HG03095 (cell line): ENCODE measurements around the gene FMN1.

Source experiments
- ATAC-seq: cut with Tn5 transposase; IDR thresholded peaks from one replicate; pipeline ENCODE4 v1.9.1; 2021; ENCODE audit warnings: moderate library complexity; ENCODE audit not compliant: unreplicated experiment

Gene FMN1

DNA sequence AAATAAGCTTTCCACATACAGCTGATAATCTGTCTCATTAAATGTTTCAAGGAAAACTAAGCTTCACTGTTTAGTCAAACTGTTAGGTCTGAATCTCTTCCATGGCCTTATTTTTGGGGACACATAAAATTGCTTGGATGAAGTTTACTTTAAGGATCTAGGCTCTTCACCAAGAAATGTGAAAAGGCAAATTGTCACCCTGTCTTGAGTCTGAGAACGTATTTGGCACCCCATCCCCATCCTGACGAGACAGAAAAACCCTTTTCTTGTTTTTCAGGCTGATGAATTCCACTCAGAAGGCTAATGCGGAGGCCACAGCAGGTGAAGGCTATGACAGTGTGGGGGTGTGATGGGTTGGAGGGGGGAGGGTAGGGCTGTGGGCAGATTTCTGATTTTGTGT is 250.1 kb downstream of the FMN1 start:
- ATAC-seq = no peak

DNA sequence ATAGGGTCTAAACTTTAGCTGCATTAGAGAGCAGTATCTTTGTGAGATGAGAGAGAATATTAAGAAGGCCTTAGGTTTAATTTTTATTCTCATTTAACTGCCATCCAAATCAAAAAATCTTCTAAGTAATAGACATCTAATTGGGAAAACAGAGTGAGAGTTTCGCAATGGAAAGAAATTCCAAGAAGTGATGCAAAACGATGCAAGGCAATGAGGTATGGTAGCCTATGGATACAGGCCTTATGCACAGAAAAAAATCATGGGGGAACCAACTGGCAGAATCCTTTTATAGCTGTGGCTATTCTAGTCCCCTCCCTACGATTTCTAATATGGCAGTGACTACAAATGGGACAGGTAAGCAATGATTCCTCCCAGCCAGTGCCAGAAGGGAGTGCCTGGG is 250.8 kb downstream of the FMN1 start:
- ATAC-seq = no peak

DNA sequence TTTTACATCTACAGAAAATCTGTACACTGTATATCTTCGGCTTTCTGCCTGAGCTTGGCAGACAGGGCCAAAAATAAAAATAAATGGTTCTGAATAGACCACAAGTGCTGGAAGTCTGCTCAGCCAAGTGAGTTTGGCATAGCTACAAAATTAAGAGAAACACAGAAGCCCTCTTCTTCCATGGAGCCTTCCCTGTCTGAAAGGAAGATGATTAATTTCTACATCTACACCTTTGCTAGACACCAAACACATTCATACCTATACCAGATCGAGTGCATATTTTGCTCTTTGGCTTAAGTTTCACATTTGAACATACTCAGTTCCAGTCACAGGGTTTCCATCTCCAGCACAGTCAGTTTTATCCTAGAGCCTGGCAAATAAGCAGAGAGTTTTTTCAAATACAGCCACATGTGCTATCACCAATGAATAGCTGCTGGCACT is 252.1 kb downstream of the FMN1 start:
- ATAC-seq = no peak

DNA sequence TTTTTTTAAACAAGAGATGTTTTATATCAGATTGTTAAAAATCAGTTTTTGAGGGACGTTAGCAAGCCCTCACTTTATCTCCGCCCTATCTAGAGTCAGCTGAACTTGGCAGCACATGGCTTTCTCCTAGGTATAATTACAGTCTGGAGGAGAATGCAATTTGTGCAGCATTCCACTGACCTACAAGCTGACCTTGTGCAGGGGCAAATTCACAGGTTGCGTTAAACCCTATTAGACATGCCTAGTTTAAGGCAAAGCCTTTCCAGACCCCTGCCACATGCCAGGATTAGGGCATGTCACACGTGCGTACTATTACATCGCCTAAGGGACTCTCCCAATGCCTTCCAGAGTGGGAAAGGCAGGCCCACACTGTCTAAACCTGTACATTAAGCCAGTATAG is 252.7 kb downstream of the FMN1 start:
- no peak for ATAC-seq

DNA sequence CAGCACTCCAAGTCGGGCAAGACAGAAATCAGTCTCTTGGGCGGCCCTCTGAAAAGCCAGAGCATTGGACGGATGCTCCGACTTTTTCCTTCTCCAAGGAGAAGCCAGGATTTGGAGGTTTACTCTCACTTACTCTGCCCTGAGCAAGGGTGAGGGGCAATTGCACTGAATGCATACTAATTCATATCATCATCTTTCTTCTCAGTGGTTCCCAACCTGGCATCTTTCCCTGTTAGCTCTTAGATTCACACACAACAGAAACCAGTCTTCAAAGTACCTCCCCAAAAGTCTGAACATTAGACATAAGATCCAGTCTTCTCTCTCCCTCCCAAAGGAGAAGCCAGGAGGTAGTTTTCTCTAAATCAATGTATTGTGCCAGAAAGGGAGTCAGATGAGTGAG is 257.5 kb downstream of the FMN1 start:
- no peak for ATAC-seq

DNA sequence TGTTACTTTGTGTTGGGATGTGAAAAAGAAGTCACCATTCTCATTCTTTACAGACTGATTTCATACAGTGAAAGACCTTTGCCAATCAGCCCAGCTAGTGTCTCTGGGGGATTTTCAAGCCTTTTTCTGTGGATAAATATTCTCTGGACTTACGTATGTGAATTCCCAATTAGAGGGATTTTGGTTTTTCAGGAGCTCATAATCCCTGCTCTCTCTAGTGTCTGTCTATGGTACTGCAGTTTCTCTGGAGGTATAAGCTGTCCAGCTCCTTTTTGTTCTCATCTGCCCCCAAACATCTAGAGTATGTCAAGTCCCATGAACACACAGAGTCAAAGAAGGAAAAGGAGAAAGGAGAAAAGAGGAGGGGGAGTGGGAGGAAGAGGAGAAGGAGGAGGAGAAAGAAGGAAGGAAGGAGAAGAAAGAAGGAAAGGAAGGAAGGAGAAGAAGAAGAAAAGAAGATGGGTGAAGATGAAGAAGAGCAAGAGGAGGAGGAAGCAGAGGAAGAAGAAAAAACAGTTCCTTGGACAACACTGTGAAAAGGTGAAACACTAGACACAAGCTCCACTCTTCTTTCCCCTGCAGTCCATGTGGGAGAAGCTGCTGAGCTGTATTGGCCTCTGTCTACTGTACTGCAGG is 258.1 kb downstream of the FMN1 start:
- no peak for ATAC-seq

DNA sequence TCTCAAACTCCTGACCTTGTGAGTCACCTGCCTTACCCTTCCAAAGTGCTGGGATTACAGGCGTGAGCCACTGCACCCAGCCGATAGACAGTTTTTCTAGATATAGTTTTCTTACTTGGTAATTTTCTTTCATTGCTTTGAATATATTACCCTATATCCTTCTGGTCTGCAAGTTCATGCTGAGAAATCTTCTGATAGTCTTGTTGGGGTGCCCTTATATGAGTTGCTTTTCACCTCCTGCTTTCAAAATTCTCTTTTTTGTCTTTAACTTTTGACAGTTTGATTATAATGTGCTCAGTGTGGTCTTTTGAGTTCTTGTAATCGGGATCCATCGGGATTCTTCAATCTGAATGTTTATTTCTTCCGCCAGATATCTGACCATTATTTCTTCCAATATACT is 259.4 kb downstream of the FMN1 start:
- no peak for ATAC-seq

DNA sequence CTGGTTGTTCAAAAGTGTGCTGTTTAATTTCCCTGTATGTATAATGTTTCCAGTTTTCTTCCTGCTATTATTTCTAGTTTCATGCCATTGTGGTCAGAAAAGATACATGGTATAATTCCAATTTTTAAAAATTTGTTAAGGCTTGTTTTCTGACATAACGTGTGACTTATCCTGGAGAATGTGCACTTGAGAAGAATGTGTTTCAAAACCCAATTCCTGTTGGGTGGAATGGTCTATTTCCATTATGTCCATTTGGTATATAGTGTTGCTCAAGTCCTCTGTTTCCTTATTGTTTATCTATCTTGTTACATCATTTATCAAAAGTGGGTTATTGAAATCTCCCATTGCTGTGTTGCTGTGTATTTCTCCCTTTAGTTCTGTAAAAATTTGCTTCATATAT is 261.3 kb downstream of the FMN1 start:
- no peak for ATAC-seq

DNA sequence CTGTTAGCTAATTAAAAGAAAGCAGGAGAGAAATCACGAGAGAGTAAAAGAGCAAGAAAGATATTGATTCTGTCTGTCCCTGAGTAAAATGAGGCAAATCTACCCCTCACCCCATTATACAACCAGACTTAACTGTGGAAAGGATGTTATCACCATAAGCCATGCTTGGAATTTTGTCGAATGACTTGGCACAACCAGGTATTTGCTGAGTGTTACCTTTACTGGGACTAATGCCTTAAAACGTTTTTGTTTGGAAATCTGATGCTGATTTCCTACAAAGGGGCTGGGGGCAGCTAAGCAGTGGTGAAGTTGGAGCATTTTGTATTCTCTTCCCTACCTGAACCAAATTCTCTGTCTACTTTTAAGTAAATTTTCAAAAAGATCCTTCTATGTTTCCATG is 265.6 kb downstream of the FMN1 start:
- ATAC-seq = no peak

DNA sequence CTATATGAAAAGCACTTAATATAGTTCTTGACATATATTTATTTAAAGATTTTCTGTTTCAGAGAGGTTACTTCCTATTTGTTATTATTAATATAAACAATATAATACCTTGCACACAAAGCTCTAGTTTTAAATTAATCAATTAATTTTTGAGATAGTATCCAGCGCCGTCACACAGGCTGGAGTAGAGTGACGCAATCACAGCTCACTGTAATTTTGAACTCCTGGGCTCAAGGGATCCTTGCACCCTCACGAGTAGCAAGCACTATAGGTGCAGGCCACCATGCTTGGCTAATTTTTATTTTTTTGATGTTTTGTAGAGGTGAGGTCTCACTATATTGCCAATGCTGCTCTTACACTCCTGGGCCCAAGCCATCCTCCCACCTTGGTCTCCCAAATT is 267.4 kb downstream of the FMN1 start:
- no peak for ATAC-seq

DNA sequence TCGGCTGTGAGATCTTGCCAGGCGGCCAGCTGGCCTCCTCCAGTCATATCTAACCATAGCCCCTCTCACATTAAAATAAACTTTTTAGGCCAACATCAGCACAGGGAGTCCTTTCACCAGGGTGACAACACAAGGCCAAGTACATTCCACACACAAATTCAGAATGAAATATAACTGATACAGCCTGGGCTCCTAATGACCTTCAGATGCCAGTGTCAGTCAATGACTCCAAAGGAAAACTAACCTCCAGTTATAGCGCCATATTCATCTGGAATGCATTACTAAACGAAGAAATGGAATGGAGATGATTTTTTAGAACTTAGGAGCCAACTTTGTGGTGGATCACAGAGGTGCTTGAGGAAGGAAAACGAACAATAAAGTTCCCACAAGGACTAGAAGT is 271.3 kb downstream of the FMN1 start:
- ATAC-seq = no peak

DNA sequence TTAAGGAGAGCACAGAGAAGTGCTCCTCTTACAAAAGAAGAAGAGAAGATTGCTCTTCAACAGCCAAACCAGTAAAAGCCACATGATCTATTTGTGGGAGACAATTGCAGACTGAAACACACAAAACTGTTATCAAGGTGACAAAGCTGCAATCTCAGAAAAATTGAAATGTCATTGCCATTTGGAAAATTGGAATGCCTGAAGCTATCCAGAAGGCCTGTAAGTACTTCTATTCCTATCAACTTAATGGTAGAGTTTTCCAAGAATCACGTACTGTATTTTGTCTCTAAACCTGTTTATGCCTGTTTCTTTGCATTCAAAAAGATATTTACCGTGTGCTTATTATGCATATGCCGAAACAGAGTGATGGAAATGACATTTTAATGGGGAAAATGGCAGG is 272.0 kb downstream of the FMN1 start:
- no peak for ATAC-seq

DNA sequence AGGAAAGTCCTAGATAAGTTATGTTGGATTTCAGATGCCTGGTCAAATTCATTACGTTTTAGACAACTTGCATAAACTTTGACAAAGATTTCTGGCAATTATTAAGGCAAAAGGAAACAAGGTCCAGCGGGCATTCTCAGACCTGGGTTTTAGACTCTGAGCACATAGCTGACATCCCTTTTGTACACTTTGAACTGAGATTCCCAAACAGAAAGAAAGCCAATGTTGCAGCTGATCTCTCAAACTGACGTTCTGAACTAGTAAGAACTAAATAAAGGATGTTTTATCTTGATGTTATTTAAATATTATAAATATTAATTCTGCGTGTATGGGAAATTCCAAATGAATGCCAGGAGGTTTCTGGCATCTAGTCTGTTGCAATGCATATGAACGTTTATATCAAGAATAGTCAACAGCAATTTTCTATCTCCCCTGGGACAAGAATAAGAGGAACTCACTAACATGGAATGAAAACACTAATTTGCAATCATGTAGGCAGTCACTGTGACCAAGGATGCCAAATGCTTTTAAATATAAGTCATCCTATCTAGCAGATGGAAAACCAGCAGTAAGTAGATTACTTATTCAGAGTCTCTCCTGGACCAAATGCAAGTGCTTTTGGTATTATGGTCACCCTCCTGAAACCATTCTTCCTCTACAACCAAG is 274.6 kb downstream of the FMN1 start:
- no peak for ATAC-seq

DNA sequence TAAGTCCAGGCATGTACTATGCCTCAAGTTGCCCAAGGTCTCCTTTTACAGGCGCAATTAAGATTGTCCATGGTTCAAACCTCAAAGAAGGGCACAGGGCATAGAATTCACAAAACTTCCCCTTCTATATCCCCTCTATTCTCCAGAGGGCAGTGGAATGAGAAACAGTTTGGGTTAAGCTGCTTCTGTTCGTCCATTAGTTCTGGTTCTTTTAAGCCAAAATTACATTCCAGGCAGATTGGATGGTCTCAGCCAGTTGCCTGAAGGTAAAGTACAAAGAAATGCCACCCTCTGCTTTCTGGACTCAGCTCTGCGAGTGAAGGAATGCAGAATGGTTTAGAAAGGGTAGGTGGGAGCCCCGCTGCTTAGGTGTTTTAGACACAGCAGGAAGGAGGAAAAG is 276.0 kb downstream of the FMN1 start:
- ATAC-seq = no peak

DNA sequence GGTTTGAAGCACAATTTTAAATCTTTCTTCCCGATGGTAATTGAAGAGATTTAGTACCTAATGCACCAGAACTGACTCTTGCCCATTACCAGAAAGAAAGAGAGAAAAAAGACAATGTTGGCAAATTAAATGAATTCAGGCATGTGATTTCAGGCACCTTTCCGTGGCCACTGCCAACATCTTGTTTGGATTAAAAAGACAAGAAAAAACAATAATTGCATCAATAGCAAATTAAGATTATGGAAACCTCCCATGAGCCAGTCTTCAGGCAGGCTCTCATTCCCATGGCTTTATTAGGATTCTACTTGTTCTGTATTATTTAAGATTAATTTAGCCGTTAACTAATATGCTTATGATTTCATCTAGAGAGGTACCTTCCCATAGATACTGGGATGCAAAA is 283.7 kb downstream of the FMN1 start:
- no peak for ATAC-seq

DNA sequence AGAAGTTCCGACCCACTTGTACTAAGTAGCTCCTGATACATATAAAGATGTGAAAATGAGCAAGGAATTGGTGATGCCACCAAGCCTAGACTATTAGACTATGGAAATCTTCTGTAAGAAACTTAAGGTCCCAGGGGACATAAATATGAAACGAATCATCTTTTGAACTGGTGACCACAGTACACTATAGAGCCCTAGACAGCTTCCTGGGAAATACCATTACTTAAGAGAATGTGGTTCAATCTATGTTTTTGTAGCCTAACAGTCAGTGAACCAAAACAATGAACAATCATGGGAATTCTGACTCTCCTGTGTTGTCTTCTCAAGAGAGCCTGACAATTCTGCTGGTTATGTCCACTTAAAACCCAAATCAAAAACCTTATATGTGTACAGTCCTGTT is 285.1 kb downstream of the FMN1 start:
- ATAC-seq = no peak

DNA sequence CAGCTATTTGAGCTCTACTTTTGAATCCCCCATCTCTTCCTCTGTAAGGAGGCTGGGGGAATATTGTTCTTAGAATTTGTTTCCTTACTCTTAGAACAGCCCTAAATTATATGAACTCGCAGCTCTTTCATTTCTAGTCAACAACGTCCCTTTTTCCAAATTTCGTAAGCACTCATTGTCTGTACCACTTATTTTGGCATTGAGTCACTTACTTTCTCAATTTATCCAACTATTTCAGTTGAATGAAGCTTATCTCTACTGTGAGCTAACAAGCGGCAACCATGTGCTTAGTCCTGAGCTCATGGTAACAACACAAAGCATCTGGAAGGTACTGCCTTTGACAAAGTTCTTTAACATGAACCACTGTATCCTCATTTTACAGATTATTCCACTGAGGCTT is 285.6 kb downstream of the FMN1 start:
- ATAC-seq = peak; percentile 3

DNA sequence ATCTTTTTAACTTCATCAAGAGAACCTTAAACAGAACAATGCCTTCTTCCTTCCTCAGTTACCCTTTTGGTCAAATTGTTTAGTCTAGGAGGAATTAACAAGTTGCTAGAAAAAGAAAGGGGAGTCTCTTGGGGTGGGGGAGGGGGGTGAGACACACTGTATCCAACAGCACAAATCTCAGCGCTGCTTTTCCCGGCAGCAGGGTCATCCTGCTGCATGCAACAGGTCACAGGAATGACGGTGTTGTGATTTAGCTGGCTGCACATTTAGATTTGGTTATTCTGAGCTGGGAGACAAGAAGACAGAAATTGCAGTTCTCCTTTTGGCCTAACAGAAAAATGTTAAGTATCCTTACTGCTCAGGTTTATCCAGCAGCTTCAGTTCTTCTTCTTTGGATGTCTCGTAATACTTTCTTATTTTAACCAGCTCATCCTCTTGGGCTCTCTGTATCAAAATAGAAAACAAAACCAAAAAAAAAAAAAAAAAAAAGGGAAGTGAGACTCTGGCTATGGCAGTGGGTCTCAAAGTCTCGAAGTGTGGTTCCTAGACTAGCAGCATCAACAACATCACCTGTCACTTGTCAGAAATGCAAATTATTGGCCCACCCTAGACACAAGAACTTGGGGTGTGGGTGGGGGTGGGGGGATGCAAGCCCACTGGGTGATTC is 286.2 kb downstream of the FMN1 start:
- peak; percentile 75 for ATAC-seq

DNA sequence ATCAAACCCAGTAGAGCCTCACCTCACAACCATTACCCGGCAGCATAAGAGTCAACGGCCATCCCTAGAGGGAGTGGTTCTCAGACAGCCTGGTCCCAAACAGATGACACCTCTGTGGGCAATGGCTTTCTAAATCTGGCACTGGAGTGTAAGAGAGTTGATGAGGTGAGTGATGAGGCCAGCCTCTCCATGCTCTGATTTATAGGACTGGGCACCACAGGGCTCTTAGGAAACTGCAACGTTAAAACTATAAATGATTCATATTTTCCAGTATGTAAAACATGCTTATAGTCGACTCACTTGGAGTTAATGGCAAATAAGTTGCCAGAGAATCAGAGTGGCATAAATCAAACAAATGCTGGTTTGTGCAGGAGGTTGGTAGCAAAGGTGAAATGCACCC is 289.0 kb downstream of the FMN1 start:
- no peak for ATAC-seq

DNA sequence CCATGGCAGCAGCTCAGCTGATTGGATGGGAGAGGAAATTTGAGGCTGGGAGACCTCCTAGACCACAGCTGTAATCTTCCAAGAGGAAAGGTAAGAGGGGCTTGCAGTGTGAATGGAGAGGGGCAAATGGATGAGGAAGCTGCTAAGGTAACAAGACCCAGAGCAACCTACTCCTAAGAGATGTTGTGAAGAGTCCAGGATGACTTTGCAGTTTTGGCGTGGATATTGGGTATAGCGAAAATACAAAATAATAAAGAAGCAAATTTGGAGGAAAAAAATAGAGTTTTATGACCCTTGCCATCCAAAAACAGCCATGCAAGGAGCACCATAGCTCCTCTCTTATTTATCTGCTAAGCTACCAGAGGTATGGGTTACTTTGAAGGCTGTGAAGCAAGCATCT is 290.1 kb downstream of the FMN1 start:
- ATAC-seq = no peak

DNA sequence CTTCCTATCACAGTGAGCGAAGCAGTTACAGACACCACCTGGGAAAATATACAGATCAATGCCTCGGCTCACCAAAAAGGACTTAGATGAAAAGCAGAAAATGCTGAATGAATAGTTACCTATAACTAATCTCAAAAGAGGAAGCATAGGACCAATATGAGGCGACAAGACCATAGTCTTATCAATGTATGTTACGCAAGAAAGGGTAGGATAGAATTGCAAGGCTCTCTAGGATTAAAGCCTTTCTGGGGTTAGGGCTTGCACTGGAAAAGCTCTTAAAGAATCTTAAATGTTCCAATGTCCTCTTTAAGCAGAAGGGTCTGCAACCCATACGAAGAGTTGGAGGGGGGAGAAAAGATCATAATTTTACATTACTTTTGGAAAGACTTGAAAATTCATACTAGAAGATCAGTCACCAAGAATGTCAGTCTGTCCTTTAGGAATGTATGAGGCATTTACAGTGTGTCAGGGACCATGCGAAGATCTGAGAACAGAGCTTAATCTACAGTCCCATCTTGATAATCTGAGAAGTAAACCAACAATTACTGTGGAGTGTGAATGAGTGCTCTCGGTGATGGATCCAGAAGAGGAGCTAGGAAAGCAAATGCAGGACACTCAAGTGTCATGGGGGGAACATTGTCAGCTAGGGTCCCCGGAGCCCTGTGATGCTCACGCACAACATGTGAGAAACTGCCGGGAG is 290.8 kb downstream of the FMN1 start:
- no peak for ATAC-seq

DNA sequence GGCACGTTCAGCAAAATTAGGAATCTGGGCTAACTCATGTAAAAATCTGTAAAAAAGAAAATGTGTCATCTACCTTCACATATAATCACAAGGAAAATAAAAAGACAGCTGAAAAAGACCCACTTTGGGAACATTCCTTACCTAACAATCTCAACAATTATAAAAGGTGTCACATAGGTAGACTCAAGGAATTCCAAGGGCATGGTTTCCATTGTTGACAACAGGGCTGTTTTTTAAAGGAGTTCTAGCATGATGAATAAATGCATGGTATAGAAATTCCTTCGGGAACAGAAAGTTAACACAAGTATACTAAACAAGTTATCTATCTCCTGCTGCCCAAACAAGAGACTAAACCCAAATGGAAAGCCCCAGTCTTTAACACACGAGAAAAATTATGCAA is 292.5 kb downstream of the FMN1 start:
- no peak for ATAC-seq
